GM12891 (cell line): ENCODE data around the gene ISG15.

Experiments
- POLR2A ChIP-seq: IDR thresholded peaks from 2 replicates; pipeline ENCODE4 v1.6.1; 2011; ENCODE audit warnings: low read depth, low read length, control low read depth
- POLR2AphosphoS5 ChIP-seq: IDR thresholded peaks from 2 replicates; pipeline ENCODE4 v1.6.1; 2011; ENCODE audit warnings: low read depth, low read length, control low read depth
- SPI1 ChIP-seq: IDR thresholded peaks from 2 replicates; pipeline ENCODE4 v1.6.1; 2011; ENCODE audit warnings: low read depth, low read length, control low read depth
- TAF1 ChIP-seq: IDR thresholded peaks from 2 replicates; pipeline ENCODE4 v1.6.1; 2011; ENCODE audit warnings: low read depth, low read length, control low read depth

- TF ChIP-seq POLR2AphosphoS5 (no peak), SPI1 (no peak), POLR2A (no peak), TAF1 (no peak)
Observed at GRCh38 chr1:985126-985525, 28.2 kb upstream of the ISG15 start.
